ENCODE data around the gene BABAM2. TPM values are rescaled to one million over a fixed set of nuclear protein-coding genes. Genes with fewer than 3 reads are reported as not detected.

BABAM2 gene
- total RNA-seq, 4 donors from 2014 or later, result 24.3 to 46.1 (median 44.5) TPM

DNA sequence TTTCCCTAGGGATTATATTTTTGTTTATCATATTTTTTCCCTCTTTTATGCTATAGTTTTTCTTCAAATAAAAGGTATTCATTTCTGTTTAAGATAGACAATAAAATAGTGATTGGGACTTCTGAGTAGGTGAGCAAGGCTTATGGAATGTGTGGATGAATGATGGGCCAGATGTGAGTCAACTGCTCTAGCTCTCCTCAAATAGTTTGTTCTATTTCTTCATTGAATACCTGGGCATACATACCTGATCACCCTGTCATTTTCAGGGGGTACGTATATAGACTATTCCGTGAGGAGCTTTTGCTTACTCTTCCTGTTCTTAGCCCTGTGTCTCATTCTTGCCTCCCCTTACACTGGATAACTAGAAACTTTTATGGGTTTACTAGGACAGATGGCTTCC lies 41.9 kb downstream of the BABAM2 start:
- Histone ChIP-seq H3K4me3 (no peak overlapping the region), H3K4me1 (no peaks in the 10 kb centered on the region), H3K27ac (no peak overlapping the region), H3K36me3 (peaks cover 0 to 10% (median 0%) of the 10 kb centered on the region in 3 donors), H3K9me3 (no peaks in the 10 kb centered on the region), H3K27me3 (no peaks in the 10 kb centered on the region)
- TF ChIP-seq EP300 (IDR thresholded peaks at IDR 0.05) (no peak), POLR2A (IDR thresholded peaks at IDR 0.05) (no peak)
- TF ChIP-seq, protein P1, sequence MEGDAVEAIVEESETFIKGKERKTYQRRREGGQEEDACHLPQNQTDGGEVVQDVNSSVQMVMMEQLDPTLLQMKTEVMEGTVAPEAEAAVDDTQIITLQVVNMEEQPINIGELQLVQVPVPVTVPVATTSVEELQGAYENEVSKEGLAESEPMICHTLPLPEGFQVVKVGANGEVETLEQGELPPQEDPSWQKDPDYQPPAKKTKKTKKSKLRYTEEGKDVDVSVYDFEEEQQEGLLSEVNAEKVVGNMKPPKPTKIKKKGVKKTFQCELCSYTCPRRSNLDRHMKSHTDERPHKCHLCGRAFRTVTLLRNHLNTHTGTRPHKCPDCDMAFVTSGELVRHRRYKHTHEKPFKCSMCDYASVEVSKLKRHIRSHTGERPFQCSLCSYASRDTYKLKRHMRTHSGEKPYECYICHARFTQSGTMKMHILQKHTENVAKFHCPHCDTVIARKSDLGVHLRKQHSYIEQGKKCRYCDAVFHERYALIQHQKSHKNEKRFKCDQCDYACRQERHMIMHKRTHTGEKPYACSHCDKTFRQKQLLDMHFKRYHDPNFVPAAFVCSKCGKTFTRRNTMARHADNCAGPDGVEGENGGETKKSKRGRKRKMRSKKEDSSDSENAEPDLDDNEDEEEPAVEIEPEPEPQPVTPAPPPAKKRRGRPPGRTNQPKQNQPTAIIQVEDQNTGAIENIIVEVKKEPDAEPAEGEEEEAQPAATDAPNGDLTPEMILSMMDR (IDR thresholded peaks at IDR 0.05), result no peak
- WGBS, 2 donors, result 96 to 98% methylated on average over 2 of the region's 2 CpGs
- no peak for DNase-seq (ENCODE audit: low spot score in 2 of 2)

DNA sequence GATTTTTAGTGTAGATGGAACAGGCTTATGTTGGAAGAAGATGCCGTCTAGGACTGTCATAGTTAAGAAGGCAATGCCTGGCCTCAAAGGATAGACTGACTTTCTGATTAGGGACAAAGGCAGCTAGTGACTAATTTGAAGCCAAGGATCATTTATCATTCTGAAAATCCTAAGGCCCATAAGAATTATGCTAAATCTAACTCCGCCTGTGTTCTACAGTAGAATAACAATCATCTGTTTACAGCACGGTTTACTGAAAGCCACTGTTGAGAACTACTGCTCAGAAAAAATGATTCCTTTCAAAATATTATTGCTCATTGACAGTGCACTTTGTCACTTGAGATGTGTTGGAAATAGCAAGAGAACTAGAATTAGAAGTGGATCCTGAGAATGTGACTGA lies 44.5 kb downstream of the BABAM2 start:
- no peak for DNase-seq (ENCODE audit: low spot score in 2 of 2)
- WGBS, 2 donors, result 58 to 65% methylated on average over 3 of the region's 3 CpGs
- H3K9me3 ChIP-seq, result no peaks in the 10 kb centered on the region

DNA sequence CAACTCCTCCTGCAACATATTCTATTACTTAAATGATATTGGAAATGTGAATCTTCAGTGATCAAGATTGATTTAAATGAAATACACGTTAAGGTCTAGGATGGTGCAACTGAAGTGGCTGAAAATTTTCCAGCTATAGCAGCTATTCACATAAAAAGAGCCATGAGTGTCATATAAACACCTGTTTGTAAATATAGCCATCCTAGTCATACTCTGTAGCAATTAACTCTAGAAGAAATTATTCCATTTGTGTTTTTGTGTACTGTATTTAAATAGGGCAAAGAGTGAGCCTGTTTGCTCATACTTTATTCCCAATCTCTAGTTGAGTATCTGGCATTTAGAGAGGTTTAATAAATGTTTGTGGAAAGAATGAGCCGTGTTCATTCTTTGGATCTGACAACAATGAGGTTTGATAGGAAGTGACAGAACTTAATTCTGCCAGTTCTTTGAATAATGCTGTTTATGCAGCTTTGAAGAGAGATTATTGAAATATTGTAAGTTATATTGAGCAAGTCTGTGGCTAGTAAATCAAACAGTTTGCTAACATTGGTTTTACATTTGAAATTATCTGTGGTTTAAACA lies 49.7 kb downstream of the BABAM2 start:
- Histone ChIP-seq H3K27me3 (no peaks in the 10 kb centered on the region), H3K9me3 (no peaks in the 10 kb centered on the region), H3K27ac (no peak overlapping the region), H3K36me3 (no peaks in the 10 kb centered on the region), H3K4me1 (peaks cover 0 to 24% (median 7%) of the 10 kb centered on the region in 4 donors), H3K4me3 (no peak overlapping the region)
- WGBS, 2 donors, result 50 to 51% methylated on average over 2 of the region's 2 CpGs
- no peak for DNase-seq (ENCODE audit: low spot score in 2 of 2)
- no peak for TF ChIP-seq POLR2A (IDR thresholded peaks at IDR 0.05)
- TF ChIP-seq, protein P1 (IDR thresholded peaks at IDR 0.05), result no peak
- no peak for TF ChIP-seq EP300 (IDR thresholded peaks at IDR 0.05)

More for the DNA sequence above, 44.5 kb downstream of the BABAM2 start:
- no peak overlapping the region for H3K4me3 ChIP-seq
- H3K4me1 ChIP-seq, result peaks cover 0 to 6% (median 0%) of the 10 kb centered on the region in 4 donors
- H3K27me3 ChIP-seq, result no peaks in the 10 kb centered on the region
- peaks cover 0 to 5% (median 0%) of the 10 kb centered on the region in 3 donors for H3K36me3 ChIP-seq
- H3K27ac ChIP-seq, result no peak overlapping the region
- no peak for TF ChIP-seq EP300 (IDR thresholded peaks at IDR 0.05)
- TF ChIP-seq, protein P1 (IDR thresholded peaks at IDR 0.05), result no peak
- TF ChIP-seq POLR2A (IDR thresholded peaks at IDR 0.05), result no peak

DNA sequence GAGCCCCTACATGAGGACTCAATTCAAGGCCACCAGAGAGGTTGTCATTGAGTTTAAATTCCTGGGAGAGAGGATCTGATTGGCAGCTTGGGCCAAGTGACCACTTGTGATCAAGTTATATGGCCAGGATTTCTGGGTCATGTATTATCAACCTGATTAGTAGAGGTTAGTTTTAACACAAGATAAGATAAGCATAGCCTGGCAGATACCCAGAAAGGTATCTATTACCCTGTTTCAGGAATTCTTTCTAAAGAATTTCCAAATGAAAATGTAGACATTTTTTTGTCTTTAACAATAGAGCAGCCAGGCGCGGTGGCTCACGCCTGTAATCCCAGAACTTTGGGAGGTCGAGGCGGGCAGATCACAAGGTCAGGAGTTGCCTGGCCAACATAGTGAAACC lies 50.5 kb downstream of the BABAM2 start:
- Histone ChIP-seq H3K27me3 (no peaks in the 10 kb centered on the region), H3K36me3 (no peaks in the 10 kb centered on the region), H3K4me3 (no peak overlapping the region), H3K27ac (no peak overlapping the region), H3K9me3 (no peaks in the 10 kb centered on the region), H3K4me1 (peaks cover 0 to 25% (median 7%) of the 10 kb centered on the region in 4 donors)
- TF ChIP-seq, protein P1 (IDR thresholded peaks at IDR 0.05), result no peak
- TF ChIP-seq EP300 (IDR thresholded peaks at IDR 0.05), result no peak
- no peak for TF ChIP-seq POLR2A (IDR thresholded peaks at IDR 0.05)
- DNase-seq (ENCODE audit: low spot score in 2 of 2), result no peak
- 95 to 99% methylated on average over 5 of the region's 5 CpGs for WGBS, 2 donors

DNA sequence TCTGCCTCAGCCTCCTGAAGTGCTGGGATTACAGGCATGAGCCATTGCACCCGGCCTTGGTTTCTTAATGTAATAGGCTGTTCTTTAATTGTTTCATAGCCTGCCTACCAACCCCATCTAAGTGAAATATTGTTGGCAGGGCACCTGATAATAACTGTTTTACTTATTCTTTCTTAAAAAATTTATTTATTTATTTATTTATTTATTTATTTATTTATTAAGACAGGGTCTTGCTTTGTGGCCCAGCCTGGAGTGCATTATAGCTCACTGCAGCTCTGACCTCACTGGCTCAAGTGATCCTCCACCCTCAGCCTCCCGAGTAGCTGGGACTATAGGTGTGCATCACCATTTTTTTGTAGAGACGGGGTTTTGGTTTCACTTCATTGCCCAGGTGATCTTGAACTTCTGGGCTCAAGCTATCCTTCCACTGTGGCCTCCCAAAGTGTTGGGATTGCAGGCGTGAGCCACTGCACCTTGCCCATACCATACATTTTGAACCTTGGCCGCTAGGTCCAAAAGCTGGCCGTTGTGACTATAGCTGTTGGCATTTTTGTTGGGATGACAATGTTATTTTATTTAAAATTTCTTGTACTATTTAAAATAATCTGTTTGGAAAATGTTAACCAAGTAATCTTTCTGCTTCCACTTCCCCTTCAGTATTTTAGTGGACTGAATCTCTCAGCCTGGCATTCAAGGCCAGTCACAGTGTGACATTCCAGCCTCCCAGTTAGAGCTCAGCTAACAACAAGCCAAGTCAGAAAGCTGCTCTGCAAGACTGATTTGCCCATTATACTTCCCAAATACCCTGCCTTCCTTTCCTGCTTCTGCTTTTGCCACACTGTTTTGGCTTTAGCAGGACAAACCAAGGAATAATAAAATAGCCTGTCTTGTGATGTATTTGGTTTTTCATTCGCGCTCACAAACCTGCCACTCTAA lies 52.4 kb downstream of the BABAM2 start:
- WGBS, 2 donors, result 88 to 91% methylated on average over 8 of the region's 8 CpGs
- no peaks in the 10 kb centered on the region for H3K27me3 ChIP-seq
- DNase-seq (ENCODE audit: low spot score in 2 of 2), result no peak
- peaks cover 0 to 39% (median 7%) of the 10 kb centered on the region in 4 donors for H3K4me1 ChIP-seq
- H3K4me3 ChIP-seq, result no peak overlapping the region
- H3K27ac ChIP-seq, result peak overlapping the region in 1 of 4 donors; percentile 2
- TF ChIP-seq, protein P1 (IDR thresholded peaks at IDR 0.05), result no peak
- peak in 1 of 2 donors; percentile 17 for TF ChIP-seq EP300 (IDR thresholded peaks at IDR 0.05)
- no peaks in the 10 kb centered on the region for H3K36me3 ChIP-seq
- no peaks in the 10 kb centered on the region for H3K9me3 ChIP-seq
